DOHH2 (cell line): ENCODE data around the gene KRT38.

ENCODE experiments used
- CTCF ChIP-seq: fragments of 200-600 bp; sonication (generic); IDR thresholded peaks from one replicate; pipeline ENCODE4 v1.5.1; 2014; ENCODE audit warnings: antibody characterized with exemption, mild to moderate bottlenecking, low read depth, low read length; ENCODE audit not compliant: poor library complexity, severe bottlenecking
- EZH2phosphoT487 ChIP-seq: fragments of 200-600 bp; sonication (generic); IDR thresholded peaks from 2 replicates; pipeline ENCODE4 v1.6.1; 2017; ENCODE audit warnings: borderline replicate concordance, mild to moderate bottlenecking, antibody characterized with exemption, low read length, moderate library complexity, mixed read lengths

GRCh38 chr17:41468346-41468745 is 27.6 kb upstream of the KRT38 start:
- TF ChIP-seq CTCF = no peak
- TF ChIP-seq EZH2phosphoT487 = no peak
